Right lobe of liver (tissue), 6 donors: ENCODE results near the gene ZER1. TPM values are rescaled to one million over a fixed set of nuclear protein-coding genes. Genes with fewer than 3 reads are reported as not detected.

Source experiments
- ATAC-seq, 4 donors: fragments of 200-7000 bp; cut with Tn5 transposase; one replicate each; pipeline ENCODE4 v1.9.1; 2020; ENCODE audit warnings: mild to moderate bottlenecking in 4 of 4, moderate library complexity in 4 of 4
- DNase-seq, 3 donors: peaks; one replicate each; pipeline ENCODE4 v3.0.0-alpha.2; 2020
- H3K27ac ChIP-seq, 3 donors: fragments of 200-600 bp; one replicate each; pipeline ENCODE4 v1.8.0; 2022
- H3K27me3 ChIP-seq, 2 donors: fragments of 200-600 bp; one replicate each; pipeline ENCODE4 v1.8.0; 2022
- H3K36me3 ChIP-seq, 4 donors: fragments of 200-600 bp; sonication (generic) in 1 of 4; one replicate each; pipeline versions ENCODE4 v1.5.1 to v1.8.0; 2017 to 2022; ENCODE audit warnings: control low read depth in 1 of 4
- H3K4me1 ChIP-seq, 4 donors: fragments of 200-600 bp; sonication (generic) in 1 of 4; one replicate each; pipeline versions ENCODE4 v1.5.1 to v1.8.0; 2017 to 2022; ENCODE audit warnings: control low read depth in 1 of 4
- H3K4me3 ChIP-seq, 3 donors: fragments of 200-600 bp; one replicate each; pipeline ENCODE4 v1.8.0; 2022
- H3K9me3 ChIP-seq, 4 donors: fragments of 200-600 bp; sonication (generic) in 1 of 4; one replicate each; pipeline versions ENCODE4 v1.5.1 to v1.8.0; 2017 to 2022; ENCODE audit warnings: control low read depth in 1 of 4
- POLR2A ChIP-seq: fragments of 450-650 bp; IDR thresholded peaks from one replicate; pipeline ENCODE4 v1.6.1; 2017; ENCODE audit warnings: antibody characterized with exemption, mild to moderate bottlenecking
- WGBS: methylation state at CpG from one replicate; pipeline ENCODE4 v1.1.6; 2018; ENCODE audit warnings: low coverage, low lambda C conversion rate; ENCODE audit not compliant: insufficient coverage; ENCODE audit errors: missing lambda C conversion rate; 5-methylcytosine and 5-hydroxymethylcytosine counted together
- intact Hi-C, 2 donors: fragments of 100-400 bp; cut with DNase I; formaldehyde crosslinking; loops; one replicate each; pipeline versions ENCODE4 v1.11.2 to v1.14.1; 2022
- total RNA-seq, 6 experiments: library from RNA; depleted of rRNA in 2 of 6; stranded (reverse); fragments of >200 nt in 2 of 6; fragmentation: NEBNext Ultra II Directional in 3 of 6; extraction: Animal tissue kit (Norgen Biotek cat#: 25700) in 3 of 6; gene quantifications; one replicate each; pipeline versions ENCODE4 v1.1.0 to v1.2.4, GENCODE V29; 2016 to 2023
- TF ChIP-seq, protein P1 (sequence below), 4 donors: fragments of 200-600 bp in 3 of 4; fragments of 450-650 bp in 1 of 4; IDR thresholded peaks; one replicate each; pipeline versions ENCODE4 v1.5.1 to v1.8.0; 2016 to 2022; ENCODE audit warnings: antibody characterized with exemption in 4 of 4, mild to moderate bottlenecking in 2 of 4
- donor health status: DM: no; HTN: yes; CAD: no.
- donor health status: DM: no; HTN: no; CAD: no.
- donor health status: DM: no; HTN: no; CAD: no.
- donor health status: DM: no; HTN: yes; CAD: no.
- donor health status: DM: no; HTN: yes; CAD: no.

Gene ZER1
- total RNA-seq, 6 experiments from 2014 or later = 13.4 to 21.8 (median 16.0) TPM

DNA sequence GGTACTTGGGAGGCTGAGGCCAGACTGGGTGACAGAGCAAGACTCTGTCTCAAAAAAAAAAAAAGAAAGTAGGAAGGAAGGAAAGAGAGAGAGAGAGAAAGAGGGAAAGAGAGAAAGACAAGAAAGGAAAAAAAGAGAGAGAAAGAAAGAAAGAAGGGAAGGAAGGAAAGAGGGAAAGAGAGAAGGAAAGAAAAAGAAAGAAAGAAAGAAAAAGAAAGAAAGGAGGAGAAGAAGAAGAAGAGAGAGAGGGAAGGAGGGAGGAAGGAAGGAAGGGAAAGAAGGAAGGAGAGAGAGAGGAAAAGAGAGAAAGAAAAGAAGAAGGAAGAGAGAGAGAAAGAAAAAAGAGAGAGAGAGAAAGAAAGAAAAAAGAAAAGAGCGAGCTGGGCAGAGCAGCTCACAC is 3.1 kb upstream of the ZER1 start:
- no peak for TF ChIP-seq POLR2A
- TF ChIP-seq, protein P1, sequence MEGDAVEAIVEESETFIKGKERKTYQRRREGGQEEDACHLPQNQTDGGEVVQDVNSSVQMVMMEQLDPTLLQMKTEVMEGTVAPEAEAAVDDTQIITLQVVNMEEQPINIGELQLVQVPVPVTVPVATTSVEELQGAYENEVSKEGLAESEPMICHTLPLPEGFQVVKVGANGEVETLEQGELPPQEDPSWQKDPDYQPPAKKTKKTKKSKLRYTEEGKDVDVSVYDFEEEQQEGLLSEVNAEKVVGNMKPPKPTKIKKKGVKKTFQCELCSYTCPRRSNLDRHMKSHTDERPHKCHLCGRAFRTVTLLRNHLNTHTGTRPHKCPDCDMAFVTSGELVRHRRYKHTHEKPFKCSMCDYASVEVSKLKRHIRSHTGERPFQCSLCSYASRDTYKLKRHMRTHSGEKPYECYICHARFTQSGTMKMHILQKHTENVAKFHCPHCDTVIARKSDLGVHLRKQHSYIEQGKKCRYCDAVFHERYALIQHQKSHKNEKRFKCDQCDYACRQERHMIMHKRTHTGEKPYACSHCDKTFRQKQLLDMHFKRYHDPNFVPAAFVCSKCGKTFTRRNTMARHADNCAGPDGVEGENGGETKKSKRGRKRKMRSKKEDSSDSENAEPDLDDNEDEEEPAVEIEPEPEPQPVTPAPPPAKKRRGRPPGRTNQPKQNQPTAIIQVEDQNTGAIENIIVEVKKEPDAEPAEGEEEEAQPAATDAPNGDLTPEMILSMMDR (IDR thresholded peaks at IDR 0.05) = no peak
- ATAC-seq = no peak
- WGBS = 100% methylated on average over 1 of the region's 1 CpG
- Histone ChIP-seq H3K9me3 (no peaks in the 10 kb centered on the region), H3K27ac (no peak overlapping the region), H3K36me3 (no peaks in the 10 kb centered on the region), H3K27me3 (no peaks in the 10 kb centered on the region), H3K4me1 (peaks cover 0 to 9% (median 4%) of the 10 kb centered on the region in 4 donors), H3K4me3 (no peak overlapping the region)
- DNase-seq = no peak
- intact Hi-C loops = no loop called here

DNA sequence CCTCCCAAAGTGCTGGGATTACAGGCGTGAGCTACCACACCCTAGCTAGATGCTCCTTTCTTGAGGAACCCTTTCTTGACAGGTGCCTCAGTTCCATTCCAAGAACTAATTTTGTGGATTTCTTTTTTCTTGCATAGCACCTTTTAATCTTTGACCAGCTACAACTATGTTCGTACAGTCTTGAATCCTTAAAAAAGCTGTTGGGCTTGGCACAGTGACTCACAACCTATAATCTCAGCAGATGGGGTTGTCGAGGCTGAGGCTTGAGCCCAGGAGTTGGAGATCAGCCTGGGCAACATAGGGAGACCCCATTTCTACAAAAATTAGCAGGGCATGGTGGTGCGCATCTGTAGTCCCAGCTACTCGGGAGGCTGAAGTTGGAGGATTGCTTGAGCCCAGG is 1.3 kb upstream of the ZER1 start:
- intact Hi-C loops = no loop called here
- no peaks in the 10 kb centered on the region for H3K27me3 ChIP-seq
- no peak overlapping the region for H3K4me3 ChIP-seq
- no peaks in the 10 kb centered on the region for H3K36me3 ChIP-seq
- peaks cover 0 to 9% (median 4%) of the 10 kb centered on the region in 4 donors for H3K4me1 ChIP-seq
- WGBS = 94% methylated on average over 4 of the region's 5 CpGs
- no peak overlapping the region for H3K27ac ChIP-seq
- ATAC-seq = no peak
- DNase-seq = no peak
- TF ChIP-seq POLR2A = no peak
- TF ChIP-seq, protein P1 (IDR thresholded peaks at IDR 0.05) = no peak
- no peaks in the 10 kb centered on the region for H3K9me3 ChIP-seq

DNA sequence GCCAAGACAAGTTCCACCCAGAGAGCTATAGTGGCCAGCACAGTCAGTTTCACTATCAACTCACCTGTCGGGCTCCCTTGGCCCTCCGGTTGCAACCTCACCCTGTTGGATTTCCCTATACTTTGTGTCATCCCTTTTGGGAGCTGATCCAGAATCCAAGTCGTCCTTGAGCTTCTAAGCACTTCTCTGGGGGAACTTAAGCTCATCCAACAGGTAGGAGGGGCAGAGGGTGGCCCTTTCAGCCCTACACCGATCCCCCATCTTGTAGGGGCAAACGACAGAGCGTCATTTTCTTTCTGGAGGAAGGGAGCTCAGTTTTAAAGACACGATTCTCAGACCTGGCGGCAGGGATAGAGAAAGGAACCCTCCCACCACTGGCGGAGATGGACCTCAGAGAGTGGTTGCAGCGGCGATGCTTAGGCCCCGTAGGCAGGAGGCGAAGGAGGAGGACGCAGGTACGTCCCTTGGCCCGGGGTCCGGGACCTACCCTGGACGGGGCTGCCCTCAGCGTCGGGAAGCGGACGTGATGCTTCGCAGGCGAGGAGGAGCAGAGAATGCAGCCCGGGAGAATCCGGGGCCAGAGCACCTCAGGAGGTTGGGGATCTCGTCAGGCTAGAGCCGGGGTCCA is 519 bp downstream of the ZER1 start:
- Histone ChIP-seq H3K36me3 (no peaks in the 10 kb centered on the region), H3K4me1 (peaks cover 0 to 14% (median 6%) of the 10 kb centered on the region in 4 donors), H3K27me3 (no peaks in the 10 kb centered on the region), H3K27ac (peak overlapping the region; percentile 88 to 92 (median 92)), H3K9me3 (no peaks in the 10 kb centered on the region), H3K4me3 (peak overlapping the region; percentile 85 to 93 (median 91))
- no peak for DNase-seq
- ATAC-seq = peak; percentile 44 to 62 (median 50)
- WGBS = 0% methylated on average over 20 of the region's 28 CpGs
- intact Hi-C loops = no loop called here
- TF ChIP-seq POLR2A = no peak
- TF ChIP-seq, protein P1 (IDR thresholded peaks at IDR 0.05) = no peak

- no peak for TF ChIP-seq POLR2A
- TF ChIP-seq, protein P1 (IDR thresholded peaks at IDR 0.05) = no peak
- Histone ChIP-seq H3K27ac (peak overlapping the region; percentile 88 to 92 (median 92)), H3K4me3 (peak overlapping the region; percentile 85 to 93 (median 91)), H3K36me3 (no peaks in the 10 kb centered on the region), H3K9me3 (no peaks in the 10 kb centered on the region), H3K4me1 (peaks cover 0 to 22% (median 10%) of the 10 kb centered on the region in 4 donors), H3K27me3 (no peaks in the 10 kb centered on the region)
- 31% methylated on average over 10 of the region's 11 CpGs for WGBS
- ATAC-seq (no peak), DNase-seq (no peak)
- intact Hi-C loops = no loop called here
Observed at GRCh38 chr9:128770286-128771030, 1.3 kb downstream of the ZER1 start.
